HG03565 (cell line): ENCODE measurements around the gene TMEFF1.
"Not testable (repeated sequence)": the region's sequence is repeated elsewhere in the genome, so short reads cannot be mapped to it uniquely, and the experiment has no call there.

Source experiments
- ATAC-seq: cut with Tn5 transposase; IDR thresholded peaks from one replicate; pipeline ENCODE4 v1.9.1; 2021; ENCODE audit warnings: mild to moderate bottlenecking, moderate library complexity; ENCODE audit not compliant: unreplicated experiment

Gene TMEFF1

GRCh38 chr9:100486479-100487176 is 13.7 kb downstream of the TMEFF1 start:
- ATAC-seq: no peak

GRCh38 chr9:100488177-100488576 is 15.2 kb downstream of the TMEFF1 start:
- ATAC-seq: no peak

DNA sequence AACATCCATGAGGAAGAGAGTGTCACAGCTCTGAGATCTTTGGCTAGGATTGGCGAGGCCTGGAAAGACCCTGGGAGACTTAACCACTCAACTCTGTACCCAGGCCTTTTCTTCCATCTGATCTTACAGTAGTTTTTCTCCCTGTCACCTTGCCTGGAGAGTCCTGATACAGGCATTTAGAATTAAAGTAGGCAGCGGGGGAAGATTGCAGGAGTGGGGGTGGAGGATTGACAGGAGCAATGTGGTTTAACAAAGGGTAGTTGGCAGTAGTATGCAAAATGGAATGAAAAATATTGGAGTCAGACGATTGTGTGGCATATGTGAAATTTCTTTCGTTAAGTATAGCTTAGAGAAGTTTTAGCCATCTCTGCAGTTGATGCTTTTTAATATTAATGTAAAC is 16.9 kb downstream of the TMEFF1 start:
- no peak for ATAC-seq

- no peak for ATAC-seq
These were observed 20.0 kb downstream of the TMEFF1 start for GRCh38 chr9:100492952-100493351.

DNA sequence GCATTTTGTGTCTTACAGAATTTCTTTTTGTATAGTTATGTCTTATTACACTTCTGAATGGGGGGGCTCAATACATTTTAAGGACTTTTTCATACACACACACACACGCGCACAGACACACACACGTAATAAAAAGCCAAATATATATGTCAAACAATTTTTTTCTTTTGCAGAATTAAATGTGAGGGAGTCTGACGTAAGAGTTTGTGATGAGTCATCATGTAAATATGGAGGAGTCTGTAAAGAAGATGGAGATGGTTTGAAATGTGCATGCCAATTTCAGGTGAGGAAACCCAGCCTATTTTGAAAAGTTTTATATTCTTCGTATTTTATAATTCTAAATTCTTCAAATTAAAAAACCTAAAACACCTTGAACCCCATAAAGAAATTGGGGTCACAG is 25.6 kb downstream of the TMEFF1 start:
- ATAC-seq: no peak

- ATAC-seq: no peak
These were observed 26.5 kb downstream of the TMEFF1 start for GRCh38 chr9:100499460-100499859.

- ATAC-seq: no peak
These were observed 26.9 kb downstream of the TMEFF1 start for GRCh38 chr9:100499866-100500265.

DNA sequence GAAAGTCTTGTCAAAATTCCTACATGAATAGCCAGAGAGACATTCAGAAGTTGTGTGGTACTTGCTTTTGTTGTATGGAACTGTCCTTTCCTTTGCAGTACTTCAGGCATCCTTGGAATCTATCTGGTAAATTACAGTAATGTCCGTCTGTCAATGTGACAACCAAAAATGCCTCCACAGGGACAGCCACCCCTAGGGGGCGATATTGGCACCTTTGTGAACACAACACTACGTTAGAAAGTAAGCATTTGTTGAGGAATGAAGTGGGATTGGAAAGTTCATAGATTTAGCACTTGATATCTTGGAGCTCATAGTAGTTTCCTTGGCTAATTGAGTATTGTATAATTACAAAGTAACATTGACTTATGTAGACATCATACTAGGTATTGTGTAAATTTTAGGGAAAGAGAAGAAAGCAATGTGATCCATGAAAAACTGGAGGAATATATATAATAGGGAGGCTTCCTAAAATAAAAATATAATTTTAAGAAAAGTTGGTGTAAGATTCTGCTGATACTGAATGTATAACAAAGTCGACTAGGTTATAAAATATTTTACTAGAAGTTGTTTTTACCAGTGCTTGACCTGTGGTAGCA is 32.7 kb downstream of the TMEFF1 start:
- peak; percentile 71 for ATAC-seq

DNA sequence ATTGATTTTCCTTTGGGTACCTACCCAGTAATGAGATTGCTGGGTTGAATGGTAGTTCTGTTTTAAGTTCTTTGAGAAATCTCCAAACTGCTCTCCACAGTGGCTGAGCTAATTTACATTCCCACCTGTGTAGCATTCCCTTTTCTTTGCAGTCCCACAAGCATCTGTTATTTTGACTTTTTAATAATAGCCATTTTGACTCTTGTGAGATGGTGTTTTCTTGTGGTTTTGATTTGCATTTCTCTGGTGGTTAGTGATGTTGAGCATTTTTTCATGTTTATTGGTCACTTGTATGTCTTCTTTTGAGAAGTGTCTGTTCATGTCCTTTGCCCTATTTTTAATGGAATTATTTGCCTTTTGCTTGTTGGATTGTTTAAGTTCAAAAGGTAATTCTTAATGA is 34.4 kb downstream of the TMEFF1 start:
- ATAC-seq: not testable (repeated sequence)

GRCh38 chr9:100511205-100511604 is 38.3 kb downstream of the TMEFF1 start:
- ATAC-seq: no peak

GRCh38 chr9:100515578-100516494 is 42.9 kb downstream of the TMEFF1 start:
- ATAC-seq: no peak

GRCh38 chr9:100521282-100521681 is 48.3 kb downstream of the TMEFF1 start:
- peak; percentile 53 for ATAC-seq

DNA sequence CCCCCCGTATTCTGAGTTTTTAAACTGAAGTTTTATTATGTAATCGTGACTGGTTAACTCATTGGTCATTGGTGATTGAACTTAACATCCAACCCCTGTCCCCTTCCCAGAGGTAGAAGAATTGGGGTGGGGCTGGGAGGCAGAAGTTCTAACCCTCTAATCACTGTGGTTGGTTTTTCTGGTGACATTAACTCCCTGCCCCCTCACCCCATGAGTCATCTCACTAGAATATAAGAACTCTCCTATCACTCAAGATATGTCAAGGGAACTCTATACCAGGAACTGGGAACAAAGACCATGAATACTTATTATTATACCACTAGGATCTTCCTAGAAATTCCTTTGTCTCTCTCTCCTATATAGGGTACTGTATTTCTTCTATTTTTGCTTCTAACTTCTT is 52.6 kb downstream of the TMEFF1 start:
- no peak for ATAC-seq

- not testable (repeated sequence) for ATAC-seq
These were observed 54.3 kb downstream of the TMEFF1 start for GRCh38 chr9:100527180-100527794.

DNA sequence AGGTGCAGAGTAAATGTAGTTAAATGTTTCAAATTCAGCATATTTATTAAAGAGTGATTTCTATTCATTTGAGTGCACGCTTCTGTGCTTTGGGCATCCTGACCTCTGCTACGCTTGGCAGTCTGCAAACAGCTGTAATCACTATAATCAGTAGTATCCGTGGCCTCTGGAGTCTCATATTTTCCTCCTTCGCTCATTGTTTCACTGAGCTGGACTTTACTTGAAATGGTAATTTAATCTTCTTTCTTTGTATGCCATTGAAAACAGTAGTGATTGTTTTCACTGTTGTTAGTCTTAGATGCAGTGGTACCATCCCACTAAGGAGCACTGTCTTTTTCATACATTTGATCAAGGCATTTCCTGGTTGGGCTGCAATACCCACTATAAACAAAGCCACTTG is 61.5 kb downstream of the TMEFF1 start:
- ATAC-seq: no peak

GRCh38 chr9:100540327-100540726 is 67.4 kb downstream of the TMEFF1 start:
- no peak for ATAC-seq

GRCh38 chr9:100549048-100549447 is 76.1 kb downstream of the TMEFF1 start:
- no peak for ATAC-seq

DNA sequence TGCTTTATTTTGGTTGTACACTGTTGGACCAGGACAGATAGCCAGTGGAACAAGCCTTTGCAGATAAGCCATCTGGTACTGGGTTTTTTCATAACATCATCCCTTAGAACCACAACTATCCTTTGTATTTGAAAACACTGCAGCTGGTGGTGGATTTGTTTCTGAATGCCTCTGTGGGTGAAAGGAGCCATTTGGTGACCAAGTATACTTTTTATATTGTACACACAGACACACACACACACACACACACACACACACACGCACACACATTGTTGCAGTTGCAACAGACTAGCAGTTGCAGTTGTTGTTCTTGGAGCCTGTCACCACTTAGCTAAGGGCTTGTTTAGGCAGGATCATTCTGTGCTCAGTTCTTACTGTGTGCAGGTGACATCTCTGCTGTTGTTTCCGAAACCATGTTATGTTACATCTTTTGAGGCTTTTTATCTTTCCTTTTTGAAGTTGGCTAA is 82.0 kb downstream of the TMEFF1 start:
- peak; percentile 21 for ATAC-seq

DNA sequence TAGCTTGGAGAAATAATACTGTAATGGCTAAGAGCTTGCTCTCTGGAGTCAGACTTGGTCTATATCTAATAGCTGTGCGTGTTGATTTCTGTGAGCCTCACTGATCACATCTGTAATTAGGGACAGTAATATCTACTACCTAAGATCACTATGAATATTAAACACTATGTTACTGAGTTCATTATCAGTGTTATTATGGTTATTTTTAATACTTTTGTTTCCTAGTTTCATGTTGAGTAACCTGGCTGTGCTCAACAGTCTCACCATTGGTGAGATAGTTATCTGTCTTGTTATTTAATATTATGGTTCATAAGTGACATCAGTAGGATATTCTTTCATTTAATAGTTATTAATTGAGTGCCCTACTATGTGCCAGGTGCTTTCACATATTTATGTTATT is 82.5 kb downstream of the TMEFF1 start:
- ATAC-seq: peak; percentile 90

- no peak for ATAC-seq
These were observed 84.1 kb downstream of the TMEFF1 start for GRCh38 chr9:100557053-100557452.

- no peak for ATAC-seq
These were observed 88.3 kb downstream of the TMEFF1 start for GRCh38 chr9:100561256-100561655.
